ENCODE results near the gene FRMD4A. TPM values are rescaled to one million over a fixed set of nuclear protein-coding genes. Genes with fewer than 3 reads are reported as not detected.

Gene FRMD4A
- total RNA-seq, 2 donors from 2014 or later: 55.9 to 81.0 TPM

GRCh38 chr10:13949844-13950542 is 380.7 kb downstream of the FRMD4A start:
- TF ChIP-seq, protein P1, sequence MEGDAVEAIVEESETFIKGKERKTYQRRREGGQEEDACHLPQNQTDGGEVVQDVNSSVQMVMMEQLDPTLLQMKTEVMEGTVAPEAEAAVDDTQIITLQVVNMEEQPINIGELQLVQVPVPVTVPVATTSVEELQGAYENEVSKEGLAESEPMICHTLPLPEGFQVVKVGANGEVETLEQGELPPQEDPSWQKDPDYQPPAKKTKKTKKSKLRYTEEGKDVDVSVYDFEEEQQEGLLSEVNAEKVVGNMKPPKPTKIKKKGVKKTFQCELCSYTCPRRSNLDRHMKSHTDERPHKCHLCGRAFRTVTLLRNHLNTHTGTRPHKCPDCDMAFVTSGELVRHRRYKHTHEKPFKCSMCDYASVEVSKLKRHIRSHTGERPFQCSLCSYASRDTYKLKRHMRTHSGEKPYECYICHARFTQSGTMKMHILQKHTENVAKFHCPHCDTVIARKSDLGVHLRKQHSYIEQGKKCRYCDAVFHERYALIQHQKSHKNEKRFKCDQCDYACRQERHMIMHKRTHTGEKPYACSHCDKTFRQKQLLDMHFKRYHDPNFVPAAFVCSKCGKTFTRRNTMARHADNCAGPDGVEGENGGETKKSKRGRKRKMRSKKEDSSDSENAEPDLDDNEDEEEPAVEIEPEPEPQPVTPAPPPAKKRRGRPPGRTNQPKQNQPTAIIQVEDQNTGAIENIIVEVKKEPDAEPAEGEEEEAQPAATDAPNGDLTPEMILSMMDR (IDR thresholded peaks at IDR 0.05): no peak
- H3K9me3 ChIP-seq: no peaks in the 10 kb centered on the region
- H3K4me3 ChIP-seq: no peak overlapping the region
- no peak overlapping the region for H3K27ac ChIP-seq
- ATAC-seq (ENCODE audit: insufficient number of reproducible peaks, low FRiP score, low read depth): no peak
- peaks cover 9 to 30% of the 10 kb centered on the region in 2 donors for H3K4me1 ChIP-seq (ENCODE audit: control insufficient read depth in 1 of 2, low read depth in 2 of 2)
- no peaks in the 10 kb centered on the region for H3K27me3 ChIP-seq (replicated peaks; ENCODE audit: insufficient read depth)
- H3K36me3 ChIP-seq: no peaks in the 10 kb centered on the region
- DNase-seq (ENCODE audit: low spot score): no peak

DNA sequence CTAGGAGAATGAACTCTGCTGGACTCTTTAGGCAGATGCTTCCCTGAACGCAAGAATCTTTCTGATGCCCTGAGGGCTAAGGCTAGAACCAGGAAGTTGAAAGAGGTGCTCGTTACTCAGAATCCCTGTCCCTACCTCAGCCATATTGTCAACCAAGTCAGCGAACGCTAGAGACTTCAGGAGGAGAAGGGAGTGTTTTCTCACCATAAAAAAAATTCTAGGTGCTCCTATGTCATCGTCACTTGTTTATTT is 384.6 kb downstream of the FRMD4A start:
- TF ChIP-seq, protein P1 (IDR thresholded peaks at IDR 0.05): no peak
- H3K4me3 ChIP-seq: no peak overlapping the region
- ATAC-seq (ENCODE audit: insufficient number of reproducible peaks, low FRiP score, low read depth) (no peak), DNase-seq (ENCODE audit: low spot score) (no peak)
- no peaks in the 10 kb centered on the region for H3K9me3 ChIP-seq
- no peaks in the 10 kb centered on the region for H3K27me3 ChIP-seq (replicated peaks; ENCODE audit: insufficient read depth)
- no peaks in the 10 kb centered on the region for H3K36me3 ChIP-seq
- H3K27ac ChIP-seq: no peak overlapping the region
- peaks cover 11 to 37% of the 10 kb centered on the region in 2 donors for H3K4me1 ChIP-seq (ENCODE audit: control insufficient read depth in 1 of 2, low read depth in 2 of 2)

- no peak for ATAC-seq (ENCODE audit: insufficient number of reproducible peaks, low FRiP score, low read depth)
- H3K9me3 ChIP-seq: no peaks in the 10 kb centered on the region
- H3K27ac ChIP-seq: no peak overlapping the region
Observed at GRCh38 chr10:13945390-13946208, 385.1 kb downstream of the FRMD4A start.

GRCh38 chr10:13944823-13945222 is 385.9 kb downstream of the FRMD4A start:
- peak; percentile 42 for ATAC-seq (ENCODE audit: insufficient number of reproducible peaks, low FRiP score, low read depth)
- Histone ChIP-seq H3K27me3 (replicated peaks; ENCODE audit: insufficient read depth) (no peaks in the 10 kb centered on the region), H3K36me3 (no peaks in the 10 kb centered on the region), H3K4me3 (no peak overlapping the region), H3K4me1 (ENCODE audit: control insufficient read depth in 1 of 2, low read depth in 2 of 2) (peaks cover 11 to 33% of the 10 kb centered on the region in 2 donors), H3K9me3 (no peaks in the 10 kb centered on the region), H3K27ac (no peak overlapping the region)
- TF ChIP-seq, protein P1 (IDR thresholded peaks at IDR 0.05): no peak
- no peak for DNase-seq (ENCODE audit: low spot score)

More at GRCh38 chr10:13945390-13946208, 385.1 kb downstream of the FRMD4A start:
- Histone ChIP-seq H3K36me3 (no peaks in the 10 kb centered on the region), H3K4me3 (no peak overlapping the region), H3K27me3 (replicated peaks; ENCODE audit: insufficient read depth) (no peaks in the 10 kb centered on the region), H3K4me1 (ENCODE audit: control insufficient read depth in 1 of 2, low read depth in 2 of 2) (peaks cover 11 to 36% of the 10 kb centered on the region in 2 donors)
- TF ChIP-seq, protein P1 (IDR thresholded peaks at IDR 0.05): no peak
- DNase-seq (ENCODE audit: low spot score): no peak

GRCh38 chr10:13943735-13944398 is 386.9 kb downstream of the FRMD4A start:
- H3K4me1 ChIP-seq (ENCODE audit: control insufficient read depth in 1 of 2, low read depth in 2 of 2): peaks cover 16 to 33% of the 10 kb centered on the region in 2 donors
- H3K4me3 ChIP-seq: no peak overlapping the region
- H3K27me3 ChIP-seq (replicated peaks; ENCODE audit: insufficient read depth): no peaks in the 10 kb centered on the region
- no peaks in the 10 kb centered on the region for H3K9me3 ChIP-seq
- TF ChIP-seq, protein P1 (IDR thresholded peaks at IDR 0.05): no peak
- no peaks in the 10 kb centered on the region for H3K36me3 ChIP-seq
- DNase-seq (ENCODE audit: low spot score) (no peak), ATAC-seq (ENCODE audit: insufficient number of reproducible peaks, low FRiP score, low read depth) (no peak)
- H3K27ac ChIP-seq: no peak overlapping the region
